CD4-positive, alpha-beta memory T cell (primary cell): ENCODE data around the gene CALML5. TPM values are rescaled to one million over a fixed set of nuclear protein-coding genes. Genes with fewer than 3 reads are reported as not detected.

Experiments used
- CTCF ChIA-PET: fragments of 350-600 bp; sonication (Branson Sonifier 250); formaldehyde crosslinking; loops from one replicate; lab custom pipeline; 2021; ENCODE audit warnings: inconsistent platforms; ENCODE audit not compliant: partially characterized antibody; lab: Charles Lee
- POLR2A ChIA-PET: fragments of 350-600 bp; sonication (Branson Sonifier 250); formaldehyde crosslinking; loops from one replicate; lab custom pipeline; 2021; ENCODE audit not compliant: partially characterized antibody; lab: Charles Lee
- DNase-seq, 5 donors: peaks; one replicate each; pipeline versions ENCODE4 v3.0.0 to v3.0.0-alpha.2; 2020 to 2022; ENCODE audit warnings: mixed read lengths in 1 of 5
- H3K27ac ChIP-seq: one replicate; pipeline ENCODE4 v1.7.0; 2013; ENCODE audit warnings: low read depth, low read length
- H3K27me3 ChIP-seq: 2 replicates; pipeline ENCODE4 v1.7.0; 2013; ENCODE audit warnings: mild to moderate bottlenecking, low read length, moderate library complexity; ENCODE audit not compliant: insufficient read depth
- H3K36me3 ChIP-seq: 2 replicates; pipeline ENCODE4 v1.7.0; 2013; ENCODE audit warnings: mild to moderate bottlenecking, low read length, moderate library complexity; ENCODE audit not compliant: insufficient read depth
- H3K4me1 ChIP-seq: 2 replicates; pipeline ENCODE4 v1.7.0; 2013; ENCODE audit warnings: mild to moderate bottlenecking, low read length, moderate library complexity; ENCODE audit not compliant: insufficient read depth
- H3K4me3 ChIP-seq, 2 donors: one replicate each; pipeline ENCODE4 v1.7.0; 2013; ENCODE audit warnings: low read length in 2 of 2, mild to moderate bottlenecking in 1 of 2
- H3K9me3 ChIP-seq, 2 donors: one replicate each; pipeline ENCODE4 v1.7.0; 2013; ENCODE audit warnings: low read length in 2 of 2, control low read depth in 1 of 2; ENCODE audit not compliant: control insufficient read depth in 1 of 2
- H3K27ac Mint-ChIP-seq, 7 donors: one replicate each; pipeline ENCODE4 v1.8.0; 2020 to 2021; ENCODE audit warnings: mixed read lengths in 7 of 7, mild to moderate bottlenecking in 6 of 7, inconsistent platforms in 3 of 7, moderate library complexity in 3 of 7
- H3K27me3 Mint-ChIP-seq, 2 donors: one replicate each; pipeline ENCODE4 v1.8.0; 2020 to 2021; ENCODE audit warnings: mixed read lengths in 2 of 2
- H3K36me3 Mint-ChIP-seq, 2 donors: one replicate each; pipeline ENCODE4 v1.8.0; 2020 to 2021; ENCODE audit warnings: mixed read lengths in 2 of 2, inconsistent platforms in 1 of 2, mild to moderate bottlenecking in 1 of 2
- H3K4me1 Mint-ChIP-seq, 4 donors: one replicate each; pipeline ENCODE4 v1.8.0; 2020 to 2021; ENCODE audit warnings: mixed read lengths in 4 of 4, mild to moderate bottlenecking in 1 of 4
- H3K4me3 Mint-ChIP-seq, 8 donors: one replicate each; pipeline ENCODE4 v1.8.0; 2020 to 2021; ENCODE audit warnings: mixed read lengths in 8 of 8, mild to moderate bottlenecking in 7 of 8, moderate library complexity in 6 of 8, inconsistent platforms in 3 of 8
- H3K9me3 Mint-ChIP-seq, 8 donors: one replicate each; pipeline ENCODE4 v1.8.0; 2020 to 2021; ENCODE audit warnings: mixed read lengths in 8 of 8, mild to moderate bottlenecking in 5 of 8, inconsistent platforms in 3 of 8, moderate library complexity in 1 of 8
- intact Hi-C: fragments of 100-400 bp; cut with micrococcal nuclease; formaldehyde crosslinking; loops from one replicate; pipeline ENCODE4 v1.15.1; 2023
- polyA plus RNA-seq, 2 donors: library from polyadenylated mRNA; unstranded; fragments of 300-500 nt; fragmentation: Illumina TruSeq; gene quantifications; one replicate each; pipeline ENCODE4 v1.2.3, GENCODE V29; 2021
- total RNA-seq, 2 experiments: library from RNA; stranded (reverse); gene quantifications; one replicate each; pipeline ENCODE4 v1.2.3, GENCODE V29; 2021

Gene CALML5
- total and polyA plus RNA-seq, 4 experiments from 2014 or later, result not detected

- no peaks in the 10 kb centered on the region for H3K36me3 ChIP-seq
- H3K4me1 Mint-ChIP-seq, result peaks cover 0 to 4% (median 0%) of the 10 kb centered on the region in 4 donors
- H3K27me3 ChIP-seq, result no peaks in the 10 kb centered on the region
- H3K9me3 ChIP-seq, result no peaks in the 10 kb centered on the region
- no peak for DNase-seq
- peaks cover 0 to 9% (median 5%) of the 10 kb centered on the region in 8 donors for H3K9me3 Mint-ChIP-seq
- peaks cover 2 to 5% of the 10 kb centered on the region in 2 donors for H3K27me3 Mint-ChIP-seq
- POLR2A ChIA-PET, result no interaction called here
- no peaks in the 10 kb centered on the region for H3K4me1 ChIP-seq
- peak overlapping the region in 1 of 7 donors; percentile 47 for H3K27ac Mint-ChIP-seq
- no peak overlapping the region for H3K27ac ChIP-seq
- no peak overlapping the region for H3K4me3 ChIP-seq
- H3K36me3 Mint-ChIP-seq, result no peaks in the 10 kb centered on the region
- CTCF ChIA-PET, result interaction anchor here (0.9 to 1.0 kb wide), 2 partner anchors 46 to 132 kb away, joined by 3 read pairs; no protein-coding TSS in a partner anchor
- intact Hi-C loops, result no loop called here
- no peak overlapping the region for H3K4me3 Mint-ChIP-seq
Observed at GRCh38 chr10:5490698-5491464, 8.5 kb downstream of the CALML5 start.

- CTCF ChIA-PET, result interaction anchor here (0.9 to 1.0 kb wide), 2 partner anchors 45 to 133 kb away, joined by 3 read pairs; no protein-coding TSS in a partner anchor
- H3K27ac ChIP-seq, result no peak overlapping the region
- peaks cover 2 to 5% of the 10 kb centered on the region in 2 donors for H3K27me3 Mint-ChIP-seq
- POLR2A ChIA-PET, result no interaction called here
- H3K4me1 Mint-ChIP-seq, result peaks cover 0 to 4% (median 0%) of the 10 kb centered on the region in 4 donors
- H3K27ac Mint-ChIP-seq, result no peak overlapping the region
- H3K9me3 Mint-ChIP-seq, result peaks cover 0 to 9% (median 5%) of the 10 kb centered on the region in 8 donors
- H3K36me3 ChIP-seq, result no peaks in the 10 kb centered on the region
- no peak overlapping the region for H3K4me3 ChIP-seq
- H3K36me3 Mint-ChIP-seq, result no peaks in the 10 kb centered on the region
- no peaks in the 10 kb centered on the region for H3K9me3 ChIP-seq
- intact Hi-C loops, result no loop called here
- DNase-seq, result no peak
- no peaks in the 10 kb centered on the region for H3K4me1 ChIP-seq
- H3K27me3 ChIP-seq, result no peaks in the 10 kb centered on the region
- H3K4me3 Mint-ChIP-seq, result no peak overlapping the region
Observed at GRCh38 chr10:5490032-5490431, 9.3 kb downstream of the CALML5 start.

GRCh38 chr10:5488272-5489161, 10.9 kb downstream of the CALML5 start:
- intact Hi-C loops, result no loop called here
- no peak overlapping the region for H3K27ac ChIP-seq
- H3K36me3 ChIP-seq, result no peaks in the 10 kb centered on the region
- POLR2A ChIA-PET, result no interaction called here
- Mint-ChIP-seq H3K9me3 (peaks cover 0 to 9% (median 5%) of the 10 kb centered on the region in 8 donors), H3K27me3 (peaks cover 2 to 5% of the 10 kb centered on the region in 2 donors), H3K27ac (no peak overlapping the region), H3K36me3 (no peaks in the 10 kb centered on the region), H3K4me3 (no peak overlapping the region), H3K4me1 (peaks cover 0 to 4% (median 0%) of the 10 kb centered on the region in 4 donors)
- H3K4me3 ChIP-seq, result no peak overlapping the region
- H3K9me3 ChIP-seq, result no peaks in the 10 kb centered on the region
- CTCF ChIA-PET, result no interaction called here
- no peaks in the 10 kb centered on the region for H3K4me1 ChIP-seq
- no peaks in the 10 kb centered on the region for H3K27me3 ChIP-seq
- DNase-seq, result no peak

- Histone ChIP-seq H3K4me3 (no peak overlapping the region), H3K27me3 (no peaks in the 10 kb centered on the region), H3K9me3 (no peaks in the 10 kb centered on the region), H3K36me3 (no peaks in the 10 kb centered on the region), H3K4me1 (no peaks in the 10 kb centered on the region), H3K27ac (no peak overlapping the region)
- Mint-ChIP-seq H3K27me3 (peaks cover 5 to 7% of the 10 kb centered on the region in 2 donors), H3K9me3 (peaks cover 0 to 2% (median 0%) of the 10 kb centered on the region in 8 donors), H3K27ac (no peak overlapping the region), H3K4me3 (peak overlapping the region in 1 of 8 donors; percentile 12), H3K36me3 (no peaks in the 10 kb centered on the region), H3K4me1 (peaks cover 0 to 4% (median 0%) of the 10 kb centered on the region in 4 donors)
- intact Hi-C loops, result no loop called here
- DNase-seq, result no peak
- ChIA-PET CTCF (no interaction called here), POLR2A (no interaction called here)
Observed at GRCh38 chr10:5486853-5487235, 12.5 kb downstream of the CALML5 start.

- H3K27ac ChIP-seq, result no peak overlapping the region
- H3K9me3 Mint-ChIP-seq, result peaks cover 0 to 2% (median 0%) of the 10 kb centered on the region in 8 donors
- H3K27me3 Mint-ChIP-seq, result peaks cover 5 to 7% of the 10 kb centered on the region in 2 donors
- H3K9me3 ChIP-seq, result no peaks in the 10 kb centered on the region
- no peaks in the 10 kb centered on the region for H3K36me3 ChIP-seq
- POLR2A ChIA-PET, result no interaction called here
- DNase-seq, result no peak
- no peaks in the 10 kb centered on the region for H3K27me3 ChIP-seq
- CTCF ChIA-PET, result interaction anchor here (1.1 kb wide), 1 partner anchor 138 kb away, joined by 4 read pairs; no protein-coding TSS in a partner anchor
- no peak overlapping the region for H3K4me3 ChIP-seq
- no peaks in the 10 kb centered on the region for H3K36me3 Mint-ChIP-seq
- H3K4me1 Mint-ChIP-seq, result peaks cover 0 to 4% (median 0%) of the 10 kb centered on the region in 4 donors
- H3K4me1 ChIP-seq, result no peaks in the 10 kb centered on the region
- H3K27ac Mint-ChIP-seq, result no peak overlapping the region
- no peak overlapping the region for H3K4me3 Mint-ChIP-seq
- intact Hi-C loops, result no loop called here
Observed at GRCh38 chr10:5485948-5486852, 13.2 kb downstream of the CALML5 start.

- no peaks in the 10 kb centered on the region for H3K27me3 ChIP-seq
- no peaks in the 10 kb centered on the region for H3K4me1 ChIP-seq
- no peaks in the 10 kb centered on the region for H3K36me3 Mint-ChIP-seq
- no peak overlapping the region for H3K4me3 Mint-ChIP-seq
- POLR2A ChIA-PET, result no interaction called here
- no peak overlapping the region for H3K4me3 ChIP-seq
- no peak for DNase-seq
- peaks cover 0 to 2% (median 0%) of the 10 kb centered on the region in 8 donors for H3K9me3 Mint-ChIP-seq
- H3K27ac ChIP-seq, result no peak overlapping the region
- H3K27ac Mint-ChIP-seq, result no peak overlapping the region
- H3K9me3 ChIP-seq, result no peaks in the 10 kb centered on the region
- peaks cover 5 to 7% of the 10 kb centered on the region in 2 donors for H3K27me3 Mint-ChIP-seq
- peaks cover 0 to 4% (median 0%) of the 10 kb centered on the region in 4 donors for H3K4me1 Mint-ChIP-seq
- intact Hi-C loops, result no loop called here
- no peaks in the 10 kb centered on the region for H3K36me3 ChIP-seq
- CTCF ChIA-PET, result interaction anchor here (1.1 kb wide), 1 partner anchor 139 kb away, joined by 4 read pairs; no protein-coding TSS in a partner anchor
Observed at GRCh38 chr10:5485290-5485689, 14.1 kb downstream of the CALML5 start.
